K562 (cell line): ENCODE data around the gene UBXN2A. TPM values are rescaled to one million over a fixed set of nuclear protein-coding genes. Genes with fewer than 3 reads are reported as not detected.

Experiments
- ATF7 ChIP-seq: fragments of 450-650 bp; IDR thresholded peaks from 2 replicates; pipeline ENCODE4 v1.7.1; 2014; ENCODE audit warnings: mild to moderate bottlenecking, moderate library complexity
- E4F1 ChIP-seq: fragments of 250-450 bp; sonication (Bioruptor Pico); IDR thresholded peaks from 2 replicates; pipeline ENCODE4 v1.5.0; 2021; ENCODE audit warnings: mild to moderate bottlenecking, borderline replicate concordance
- KLF6 ChIP-seq: fragments of 250-450 bp; sonication (Bioruptor Pico); IDR thresholded peaks from 2 replicates; pipeline ENCODE4 v1.4.0; 2020; ENCODE audit warnings: mild to moderate bottlenecking, moderate library complexity, borderline replicate concordance
- MBD1 ChIP-seq: fragments of 250-450 bp; sonication (Bioruptor Pico); IDR thresholded peaks from 2 replicates; pipeline ENCODE4 v1.8.0; 2022; ENCODE audit warnings: inconsistent platforms
- SMAD2 ChIP-seq: fragments of 150-350 bp; IDR thresholded peaks from 2 replicates; pipeline ENCODE4 v1.6.1; 2014; ENCODE audit warnings: low read depth, mild to moderate bottlenecking, low read length
- polyA plus RNA-seq, 8 experiments: library from polyadenylated mRNA; depleted of rRNA in 4 of 8; stranded (reverse) in 5 of 8; unstranded in 3 of 8; fragments of >200 nt; fragmentation: Nextera tagmentation in 2 of 8; fragmentation: Illumina TruSeq in 1 of 8; extraction: Ambion mirVana in 2 of 8; extraction: Trizol in 1 of 8; gene quantifications; 2 replicates each; pipeline versions ENCODE4 v1.2.1 to v1.2.3, GENCODE V29; 2011 to 2014; ENCODE audit warnings: inconsistent platforms in 1 of 8, missing spikeins in 1 of 8
- total RNA-seq, 7 experiments: library from RNA; depleted of rRNA in 6 of 7; stranded (reverse); fragments of >200 nt in 6 of 7; fragmentation: Illumina TruSeq in 2 of 7; extraction: Trizol in 2 of 7; gene quantifications; 2 replicates each; pipeline versions ENCODE4 v1.2.1 to v1.2.3, GENCODE V29; 2011 to 2021; ENCODE audit warnings: low replicate concordance in 1 of 7
- TF ChIP-seq, protein P1 (sequence below): fragments of 450-650 bp; IDR thresholded peaks from 2 replicates; pipeline ENCODE4 v1.6.1; 2016; ENCODE audit warnings: mild to moderate bottlenecking, moderate library complexity
- TF ChIP-seq, protein P2 (sequence below): fragments of 450-650 bp; formaldehyde crosslinking; IDR thresholded peaks from 2 replicates; pipeline ENCODE4 v1.4.0; 2022; ENCODE audit warnings: missing genetic modification characterization

UBXN2A gene
- total and polyA plus RNA-seq, 9 of the 15 experiments (the other 6 are each of a cell fraction or from before 2014, with no cell fraction given), result 3.4 to 25.6 (median 16.0) TPM

DNA sequence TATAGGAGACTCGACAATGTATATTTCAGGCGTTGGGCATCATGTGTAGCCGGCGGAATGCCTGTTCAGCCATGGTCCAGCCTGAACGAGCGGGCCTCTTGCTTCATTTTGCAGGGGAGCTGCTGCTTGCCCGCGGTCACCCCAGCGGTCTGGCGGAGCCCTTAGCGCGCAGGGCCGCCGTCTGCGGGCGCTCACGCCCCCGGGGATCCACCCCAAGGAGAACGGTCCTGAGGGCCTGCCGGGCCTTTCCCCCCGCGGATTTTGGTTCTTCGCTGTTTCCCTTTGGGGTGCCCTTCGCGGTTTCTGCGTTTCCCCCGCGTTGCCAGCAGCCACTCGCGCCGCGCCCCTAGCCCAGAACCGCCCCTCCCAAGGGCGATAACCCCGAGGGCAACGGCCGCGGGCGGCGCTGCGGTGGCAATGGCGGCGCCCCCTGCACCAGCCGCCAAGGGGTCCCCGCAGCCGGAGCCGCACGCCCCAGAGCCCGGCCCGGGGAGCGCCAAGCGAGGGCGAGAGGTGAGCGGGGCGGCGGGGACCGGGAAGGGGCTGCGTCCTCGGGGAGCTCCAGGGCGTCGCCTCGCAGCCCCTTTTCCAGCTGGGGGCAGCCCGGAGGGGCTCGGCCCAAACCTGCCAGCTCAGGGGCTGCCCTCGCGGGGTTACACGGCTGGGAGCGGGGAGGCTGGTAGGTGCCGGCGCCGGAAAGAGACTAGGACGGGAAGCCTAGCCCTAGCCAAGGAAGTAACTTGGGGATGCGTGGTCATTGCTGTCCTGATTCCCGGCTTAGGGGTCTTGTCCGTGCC is 69.6 kb downstream of the UBXN2A start, which contains the start of gene MFSD2B (continued):
- TF ChIP-seq, protein P1, sequence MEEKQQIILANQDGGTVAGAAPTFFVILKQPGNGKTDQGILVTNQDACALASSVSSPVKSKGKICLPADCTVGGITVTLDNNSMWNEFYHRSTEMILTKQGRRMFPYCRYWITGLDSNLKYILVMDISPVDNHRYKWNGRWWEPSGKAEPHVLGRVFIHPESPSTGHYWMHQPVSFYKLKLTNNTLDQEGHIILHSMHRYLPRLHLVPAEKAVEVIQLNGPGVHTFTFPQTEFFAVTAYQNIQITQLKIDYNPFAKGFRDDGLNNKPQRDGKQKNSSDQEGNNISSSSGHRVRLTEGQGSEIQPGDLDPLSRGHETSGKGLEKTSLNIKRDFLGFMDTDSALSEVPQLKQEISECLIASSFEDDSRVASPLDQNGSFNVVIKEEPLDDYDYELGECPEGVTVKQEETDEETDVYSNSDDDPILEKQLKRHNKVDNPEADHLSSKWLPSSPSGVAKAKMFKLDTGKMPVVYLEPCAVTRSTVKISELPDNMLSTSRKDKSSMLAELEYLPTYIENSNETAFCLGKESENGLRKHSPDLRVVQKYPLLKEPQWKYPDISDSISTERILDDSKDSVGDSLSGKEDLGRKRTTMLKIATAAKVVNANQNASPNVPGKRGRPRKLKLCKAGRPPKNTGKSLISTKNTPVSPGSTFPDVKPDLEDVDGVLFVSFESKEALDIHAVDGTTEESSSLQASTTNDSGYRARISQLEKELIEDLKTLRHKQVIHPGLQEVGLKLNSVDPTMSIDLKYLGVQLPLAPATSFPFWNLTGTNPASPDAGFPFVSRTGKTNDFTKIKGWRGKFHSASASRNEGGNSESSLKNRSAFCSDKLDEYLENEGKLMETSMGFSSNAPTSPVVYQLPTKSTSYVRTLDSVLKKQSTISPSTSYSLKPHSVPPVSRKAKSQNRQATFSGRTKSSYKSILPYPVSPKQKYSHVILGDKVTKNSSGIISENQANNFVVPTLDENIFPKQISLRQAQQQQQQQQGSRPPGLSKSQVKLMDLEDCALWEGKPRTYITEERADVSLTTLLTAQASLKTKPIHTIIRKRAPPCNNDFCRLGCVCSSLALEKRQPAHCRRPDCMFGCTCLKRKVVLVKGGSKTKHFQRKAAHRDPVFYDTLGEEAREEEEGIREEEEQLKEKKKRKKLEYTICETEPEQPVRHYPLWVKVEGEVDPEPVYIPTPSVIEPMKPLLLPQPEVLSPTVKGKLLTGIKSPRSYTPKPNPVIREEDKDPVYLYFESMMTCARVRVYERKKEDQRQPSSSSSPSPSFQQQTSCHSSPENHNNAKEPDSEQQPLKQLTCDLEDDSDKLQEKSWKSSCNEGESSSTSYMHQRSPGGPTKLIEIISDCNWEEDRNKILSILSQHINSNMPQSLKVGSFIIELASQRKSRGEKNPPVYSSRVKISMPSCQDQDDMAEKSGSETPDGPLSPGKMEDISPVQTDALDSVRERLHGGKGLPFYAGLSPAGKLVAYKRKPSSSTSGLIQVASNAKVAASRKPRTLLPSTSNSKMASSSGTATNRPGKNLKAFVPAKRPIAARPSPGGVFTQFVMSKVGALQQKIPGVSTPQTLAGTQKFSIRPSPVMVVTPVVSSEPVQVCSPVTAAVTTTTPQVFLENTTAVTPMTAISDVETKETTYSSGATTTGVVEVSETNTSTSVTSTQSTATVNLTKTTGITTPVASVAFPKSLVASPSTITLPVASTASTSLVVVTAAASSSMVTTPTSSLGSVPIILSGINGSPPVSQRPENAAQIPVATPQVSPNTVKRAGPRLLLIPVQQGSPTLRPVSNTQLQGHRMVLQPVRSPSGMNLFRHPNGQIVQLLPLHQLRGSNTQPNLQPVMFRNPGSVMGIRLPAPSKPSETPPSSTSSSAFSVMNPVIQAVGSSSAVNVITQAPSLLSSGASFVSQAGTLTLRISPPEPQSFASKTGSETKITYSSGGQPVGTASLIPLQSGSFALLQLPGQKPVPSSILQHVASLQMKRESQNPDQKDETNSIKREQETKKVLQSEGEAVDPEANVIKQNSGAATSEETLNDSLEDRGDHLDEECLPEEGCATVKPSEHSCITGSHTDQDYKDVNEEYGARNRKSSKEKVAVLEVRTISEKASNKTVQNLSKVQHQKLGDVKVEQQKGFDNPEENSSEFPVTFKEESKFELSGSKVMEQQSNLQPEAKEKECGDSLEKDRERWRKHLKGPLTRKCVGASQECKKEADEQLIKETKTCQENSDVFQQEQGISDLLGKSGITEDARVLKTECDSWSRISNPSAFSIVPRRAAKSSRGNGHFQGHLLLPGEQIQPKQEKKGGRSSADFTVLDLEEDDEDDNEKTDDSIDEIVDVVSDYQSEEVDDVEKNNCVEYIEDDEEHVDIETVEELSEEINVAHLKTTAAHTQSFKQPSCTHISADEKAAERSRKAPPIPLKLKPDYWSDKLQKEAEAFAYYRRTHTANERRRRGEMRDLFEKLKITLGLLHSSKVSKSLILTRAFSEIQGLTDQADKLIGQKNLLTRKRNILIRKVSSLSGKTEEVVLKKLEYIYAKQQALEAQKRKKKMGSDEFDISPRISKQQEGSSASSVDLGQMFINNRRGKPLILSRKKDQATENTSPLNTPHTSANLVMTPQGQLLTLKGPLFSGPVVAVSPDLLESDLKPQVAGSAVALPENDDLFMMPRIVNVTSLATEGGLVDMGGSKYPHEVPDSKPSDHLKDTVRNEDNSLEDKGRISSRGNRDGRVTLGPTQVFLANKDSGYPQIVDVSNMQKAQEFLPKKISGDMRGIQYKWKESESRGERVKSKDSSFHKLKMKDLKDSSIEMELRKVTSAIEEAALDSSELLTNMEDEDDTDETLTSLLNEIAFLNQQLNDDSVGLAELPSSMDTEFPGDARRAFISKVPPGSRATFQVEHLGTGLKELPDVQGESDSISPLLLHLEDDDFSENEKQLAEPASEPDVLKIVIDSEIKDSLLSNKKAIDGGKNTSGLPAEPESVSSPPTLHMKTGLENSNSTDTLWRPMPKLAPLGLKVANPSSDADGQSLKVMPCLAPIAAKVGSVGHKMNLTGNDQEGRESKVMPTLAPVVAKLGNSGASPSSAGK, result peak; percentile 65
- TF ChIP-seq SMAD2, result no peak
- no peak for TF ChIP-seq E4F1 (CRISPR knock-in tag)
- no peak for TF ChIP-seq ATF7
- peak; percentile 27; the same call in 1 of the 2 replicates for TF ChIP-seq KLF6 (CRISPR knock-in tag)
- TF ChIP-seq, protein P2, sequence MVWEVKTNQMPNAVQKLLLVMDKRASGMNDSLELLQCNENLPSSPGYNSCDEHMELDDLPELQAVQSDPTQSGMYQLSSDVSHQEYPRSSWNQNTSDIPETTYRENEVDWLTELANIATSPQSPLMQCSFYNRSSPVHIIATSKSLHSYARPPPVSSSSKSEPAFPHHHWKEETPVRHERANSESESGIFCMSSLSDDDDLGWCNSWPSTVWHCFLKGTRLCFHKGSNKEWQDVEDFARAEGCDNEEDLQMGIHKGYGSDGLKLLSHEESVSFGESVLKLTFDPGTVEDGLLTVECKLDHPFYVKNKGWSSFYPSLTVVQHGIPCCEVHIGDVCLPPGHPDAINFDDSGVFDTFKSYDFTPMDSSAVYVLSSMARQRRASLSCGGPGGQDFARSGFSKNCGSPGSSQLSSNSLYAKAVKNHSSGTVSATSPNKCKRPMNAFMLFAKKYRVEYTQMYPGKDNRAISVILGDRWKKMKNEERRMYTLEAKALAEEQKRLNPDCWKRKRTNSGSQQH, result 0 out of 2 replicates have a peak, but pooled peaks have one; percentile 73
- TF ChIP-seq MBD1 (CRISPR knock-in tag), result no peak
